Non-pigmented ciliary epithelial cell (primary cell): ENCODE data around the gene MCM5.
"Not testable (repeated sequence)": the region's sequence is repeated elsewhere in the genome, so short reads cannot be mapped to it uniquely, and the experiment has no call there.

Experiments used
- DNase-seq: peaks from one replicate; pipeline ENCODE4 v3.0.0-alpha.2; 2010; ENCODE audit warnings: low read depth

The MCM5 gene

DNA sequence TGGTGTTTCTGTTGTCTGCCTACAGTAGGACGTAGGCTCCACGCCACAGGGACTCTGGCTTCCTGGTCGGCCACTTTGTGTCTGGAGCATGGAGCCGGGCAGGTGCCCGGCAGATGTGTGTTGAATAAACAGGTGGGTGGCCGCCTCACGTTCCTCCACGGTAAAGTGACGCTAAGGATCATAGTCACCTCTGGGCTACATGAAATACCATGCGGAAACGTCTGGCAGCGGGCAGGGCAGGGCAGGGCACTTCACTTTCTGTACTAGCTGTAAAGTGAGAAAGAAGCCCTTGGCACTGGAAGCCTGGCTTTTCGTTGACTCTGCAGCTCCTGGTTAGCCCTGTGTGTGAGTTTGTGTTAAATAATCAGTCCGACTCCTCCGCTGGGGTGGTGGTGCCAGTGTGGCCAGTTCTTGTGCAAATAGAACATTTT lies 52.4 kb downstream of the MCM5 start:
- no peak for DNase-seq

DNA sequence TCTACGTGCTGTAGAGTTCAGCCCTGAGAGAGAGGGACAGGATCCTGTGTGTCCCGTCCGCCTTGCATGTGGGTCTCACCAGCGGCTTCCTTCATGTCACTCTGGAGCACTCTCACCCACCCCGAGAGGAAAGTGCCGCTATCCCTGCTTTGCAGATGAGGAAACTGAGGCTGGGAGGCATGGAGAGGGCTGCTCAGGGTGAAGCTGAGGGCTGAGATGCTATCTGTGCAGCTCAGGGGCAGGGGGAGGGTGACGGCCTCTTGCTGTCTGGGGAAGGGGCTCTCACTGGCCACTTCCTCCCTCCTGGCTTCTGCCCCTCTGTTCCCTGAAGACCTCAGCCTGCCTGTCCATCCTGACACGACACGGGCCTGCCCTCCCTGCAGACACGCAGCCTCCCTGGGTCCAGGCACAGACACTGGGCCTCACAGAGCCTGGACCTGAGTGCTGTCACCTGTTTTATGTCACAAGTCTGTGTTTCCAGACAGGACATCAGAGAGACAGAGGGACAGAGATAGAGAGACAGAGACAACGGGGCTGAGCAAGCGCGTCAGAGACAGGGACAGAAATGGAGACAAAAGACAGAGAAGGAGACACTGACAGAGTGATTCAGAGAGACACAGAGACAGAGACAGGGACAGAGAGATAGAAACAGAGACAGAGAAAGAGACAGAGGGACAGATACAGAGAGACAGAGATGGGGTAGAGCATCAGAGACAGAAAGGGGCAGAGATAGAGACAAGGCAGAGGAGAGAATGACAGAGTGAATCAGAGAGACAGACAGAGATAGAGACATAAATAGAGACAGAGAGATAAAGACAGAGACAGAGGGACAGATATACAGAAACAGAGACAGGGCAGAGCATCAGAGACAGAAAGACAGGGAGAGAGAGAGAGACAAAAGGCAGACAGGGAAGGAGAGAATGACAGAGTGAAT lies 53.1 kb downstream of the MCM5 start:
- no peak for DNase-seq

DNA sequence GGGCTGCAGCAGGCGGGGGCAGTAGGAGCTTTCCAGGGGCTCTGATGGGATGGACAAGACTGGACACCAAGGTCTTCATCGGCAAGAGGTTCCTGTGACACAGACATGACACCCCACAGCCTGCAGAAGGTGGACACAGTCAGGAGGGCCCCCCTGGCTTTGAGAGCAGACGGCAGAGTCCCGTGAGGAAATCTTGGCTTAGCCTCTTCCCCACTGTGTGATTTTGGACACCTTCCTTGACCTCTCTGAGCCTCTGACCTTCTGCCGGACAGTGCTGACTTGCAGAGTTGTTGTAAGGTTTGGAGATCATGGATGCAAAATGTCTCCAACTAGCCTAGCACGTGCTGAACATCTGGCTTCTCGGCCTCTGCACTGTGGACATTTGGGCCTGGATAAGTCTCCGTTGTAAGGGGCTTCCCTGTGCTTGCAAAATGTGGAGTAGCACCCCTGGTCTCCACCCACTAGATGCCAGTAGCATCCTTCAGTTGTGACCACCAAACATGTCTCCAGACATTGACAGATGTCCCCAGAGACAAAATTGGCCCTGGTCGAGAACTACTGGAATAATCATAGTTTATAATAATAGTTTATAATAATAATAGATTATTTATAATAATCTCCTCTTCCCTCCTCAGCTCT lies 54.6 kb downstream of the MCM5 start:
- DNase-seq, result no peak

DNA sequence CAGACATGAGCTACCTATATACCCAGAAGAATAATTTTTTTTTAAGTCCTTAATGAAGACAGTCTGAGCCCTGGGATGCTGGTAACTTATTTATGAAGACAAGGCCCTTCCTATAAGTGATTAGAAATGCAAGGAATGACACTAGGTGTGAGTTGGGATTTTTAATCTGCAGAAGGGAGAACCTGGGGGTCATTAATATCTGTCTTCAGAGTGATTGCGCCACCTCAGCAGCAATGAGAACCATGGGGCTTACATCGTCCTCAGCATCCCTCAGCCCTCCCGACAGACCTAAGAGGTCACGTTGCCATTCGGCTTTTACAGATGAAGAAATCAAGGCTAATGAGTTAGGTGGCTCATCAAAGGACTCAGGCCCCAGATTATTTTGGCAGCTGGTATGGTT lies 55.6 kb downstream of the MCM5 start:
- DNase-seq, result no peak

DNA sequence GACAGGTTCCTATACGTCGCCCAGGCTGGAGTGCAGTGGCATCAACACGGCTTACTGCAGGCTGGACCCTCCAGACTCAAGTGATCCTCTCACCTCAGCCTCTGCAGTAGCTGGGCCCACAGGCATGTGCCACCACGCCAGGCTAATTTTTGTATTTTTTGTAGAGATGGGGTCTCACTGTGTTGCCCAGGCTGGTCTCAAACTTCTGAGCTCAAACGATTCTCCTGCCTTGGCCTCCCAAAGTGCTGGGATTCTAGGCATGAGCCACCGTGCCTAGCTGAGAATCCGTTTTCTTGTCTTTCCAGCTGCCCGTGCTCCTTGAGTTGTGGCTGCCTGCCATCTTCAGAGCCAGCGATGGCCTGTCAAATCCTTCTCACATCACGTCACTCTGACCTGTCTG lies 56.8 kb downstream of the MCM5 start:
- DNase-seq, result no peak

DNA sequence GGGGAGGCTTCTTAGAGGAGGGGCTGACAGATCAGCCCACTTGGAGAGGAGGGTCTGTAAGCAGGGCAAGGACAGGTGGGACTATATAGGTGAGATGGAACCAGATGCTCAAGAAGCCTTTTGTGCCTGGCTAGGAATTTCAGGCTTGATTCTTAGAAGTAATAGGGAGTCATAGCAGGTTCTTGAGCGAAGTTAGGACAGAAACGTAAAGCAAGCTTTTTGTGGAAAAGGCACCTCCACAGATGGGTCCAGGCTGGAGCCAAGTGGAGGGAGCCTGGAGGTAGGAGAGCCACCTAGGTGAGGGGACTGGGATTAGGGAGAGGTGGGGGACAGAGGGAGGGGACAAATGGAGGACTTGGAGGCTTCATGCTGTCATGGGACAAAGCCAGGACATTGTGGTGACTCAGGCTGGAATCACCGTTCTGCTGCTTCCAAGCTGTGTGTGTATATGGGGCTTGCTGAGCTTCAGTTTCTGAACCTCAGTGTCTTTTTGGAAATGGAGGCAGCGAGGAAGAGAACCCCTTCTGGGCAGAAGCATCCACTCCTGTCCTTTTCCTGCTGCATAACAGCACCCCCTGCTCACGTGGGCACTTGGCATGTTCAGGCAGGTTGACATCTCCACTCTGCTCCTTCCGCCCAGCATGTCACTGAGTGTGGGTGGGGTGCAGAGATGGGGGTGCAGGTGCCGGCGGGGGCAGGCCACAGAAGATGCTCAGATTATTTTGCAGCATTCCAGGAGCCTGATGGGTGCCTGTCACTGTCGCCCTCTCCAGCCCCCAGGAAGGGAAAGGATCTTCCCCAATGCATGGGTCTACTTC lies 58.0 kb downstream of the MCM5 start:
- DNase-seq, result no peak

DNA sequence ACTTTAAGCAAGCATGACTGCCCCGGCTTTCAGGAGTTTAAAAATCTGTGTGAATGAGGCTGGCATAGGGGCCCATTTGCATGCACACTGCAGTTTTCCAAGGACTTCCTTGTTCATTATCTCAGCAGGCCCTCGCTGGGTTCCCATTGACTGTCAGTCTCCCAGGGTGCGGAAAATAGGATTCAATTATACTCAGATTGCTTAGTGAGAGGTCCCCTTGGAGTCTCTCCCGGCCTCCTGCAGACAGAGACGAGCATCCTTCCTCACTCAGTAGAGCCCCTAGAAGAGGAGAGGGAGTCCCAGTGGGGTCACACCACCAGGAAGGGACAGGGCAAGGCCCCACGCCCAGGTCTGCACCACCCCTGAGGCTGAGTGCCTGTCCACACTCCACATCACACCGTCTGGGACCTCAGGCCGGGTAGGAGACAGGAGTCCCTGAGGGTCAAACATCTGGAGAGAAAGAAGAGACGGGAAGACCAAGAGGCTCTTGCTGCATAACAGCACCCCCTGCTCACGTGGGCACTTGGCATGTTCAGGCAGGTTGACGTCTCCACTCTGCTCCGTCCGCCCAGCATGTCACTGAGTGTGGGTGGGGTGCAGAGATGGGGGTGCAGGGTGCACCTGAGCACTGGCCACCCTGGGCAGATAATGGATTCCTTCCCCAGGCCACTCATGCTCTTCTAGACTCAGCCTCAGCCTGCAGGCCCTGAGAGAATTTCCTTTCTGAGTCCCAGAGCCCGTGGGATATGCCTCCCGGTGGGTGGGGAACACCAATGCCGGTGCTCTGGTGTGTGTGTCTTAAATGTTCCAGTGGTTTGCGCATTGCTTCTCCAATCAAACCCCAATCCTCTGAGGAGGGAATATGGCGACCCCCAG lies 58.8 kb downstream of the MCM5 start:
- no peak for DNase-seq

DNA sequence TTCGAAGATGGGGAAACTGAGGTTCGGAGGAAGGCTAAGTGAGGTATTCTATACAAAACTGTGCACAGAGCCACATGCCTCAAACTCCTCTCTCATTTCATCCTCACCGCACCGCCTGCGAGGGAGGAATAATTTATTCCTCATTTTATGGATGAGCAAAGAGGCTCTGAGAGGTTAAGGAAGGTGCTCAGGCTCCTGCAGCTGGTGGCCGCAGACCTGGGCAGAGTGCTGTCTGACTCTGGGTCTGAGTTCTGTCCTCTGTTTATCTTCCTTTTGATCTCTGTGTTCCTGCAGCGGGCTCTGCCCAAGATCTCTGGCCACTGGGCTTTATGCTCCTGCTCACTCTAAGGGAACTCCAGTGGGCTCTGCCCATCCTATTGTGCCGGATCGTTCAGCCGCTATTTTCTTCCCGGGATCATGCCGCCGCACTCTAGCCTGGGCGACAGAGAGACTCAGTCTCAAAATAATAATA lies 59.5 kb downstream of the MCM5 start:
- no peak for DNase-seq

DNA sequence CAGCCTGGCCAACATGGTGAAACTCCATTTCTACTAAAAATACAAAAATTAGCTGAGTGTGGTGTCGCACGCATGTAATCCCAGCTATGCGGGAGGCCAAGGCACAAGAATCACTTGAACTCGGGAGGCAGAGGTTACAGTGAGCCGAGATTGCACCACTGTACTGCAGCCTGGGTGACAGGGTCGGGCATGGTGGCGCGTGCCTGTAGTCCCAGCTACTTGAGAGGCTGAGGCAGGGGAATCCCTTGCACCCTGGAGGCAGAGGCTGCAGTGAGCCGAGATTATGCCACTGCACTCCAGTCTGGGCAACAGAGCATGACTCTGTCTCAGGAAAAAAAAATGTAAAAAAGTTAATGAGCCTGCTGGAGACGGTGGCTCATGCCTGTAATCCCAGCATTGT lies 60.0 kb downstream of the MCM5 start:
- not testable (repeated sequence) for DNase-seq

DNA sequence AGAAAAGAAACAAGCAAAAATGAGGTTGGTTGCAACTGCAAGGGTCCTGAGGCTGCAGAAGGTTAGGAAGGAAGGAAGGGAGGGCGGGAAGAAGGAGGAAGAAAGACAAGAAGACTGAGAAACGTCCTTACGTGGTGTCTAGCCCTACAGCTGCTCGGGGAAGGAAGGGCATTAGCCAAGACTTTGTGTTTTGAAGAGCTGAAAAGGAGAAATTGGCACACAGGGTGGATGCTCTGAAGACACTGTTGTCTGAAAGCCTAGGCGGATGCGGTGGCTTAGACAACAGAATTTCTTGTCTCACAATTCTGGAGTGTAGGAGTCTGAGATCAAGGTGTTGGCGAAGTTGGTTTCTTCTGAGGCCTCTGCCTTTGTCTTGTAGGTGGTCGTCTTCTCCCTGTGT lies 60.7 kb downstream of the MCM5 start:
- no peak for DNase-seq

DNA sequence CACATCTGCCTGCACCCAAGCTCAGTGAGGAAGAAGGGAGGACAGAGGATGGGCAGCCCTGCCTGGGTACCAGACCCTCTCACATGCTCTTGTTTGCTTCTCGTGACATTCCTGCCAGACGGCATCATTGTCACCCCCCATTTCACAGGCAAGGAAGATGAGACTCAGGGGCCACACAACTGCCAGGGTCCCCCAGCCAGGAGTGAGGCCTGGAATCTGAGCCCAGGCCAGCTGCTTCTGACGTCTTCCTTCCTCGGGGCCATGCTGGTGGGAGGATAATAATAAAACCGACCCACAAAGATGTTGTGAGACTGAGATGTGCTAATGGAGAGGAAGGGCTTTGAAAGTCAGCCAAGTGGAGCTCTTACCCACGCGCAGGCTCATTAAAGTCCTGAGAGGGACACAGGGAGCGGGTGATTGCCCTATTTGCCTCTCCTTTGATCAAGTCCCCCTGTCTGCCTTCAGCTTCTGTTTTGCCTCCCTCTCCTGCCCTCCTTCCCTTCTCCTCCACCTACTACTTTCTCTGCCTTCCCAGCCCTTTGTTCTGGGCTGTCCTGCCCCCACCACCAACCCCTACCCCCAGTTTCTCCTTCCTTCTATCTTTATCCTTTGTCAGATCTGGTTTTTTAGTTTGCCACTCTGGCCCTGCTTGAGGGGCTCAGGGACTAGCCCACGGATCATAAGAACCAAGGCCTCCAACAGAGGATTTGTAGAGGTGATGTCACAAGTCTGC lies 62.7 kb downstream of the MCM5 start:
- no peak for DNase-seq

DNA sequence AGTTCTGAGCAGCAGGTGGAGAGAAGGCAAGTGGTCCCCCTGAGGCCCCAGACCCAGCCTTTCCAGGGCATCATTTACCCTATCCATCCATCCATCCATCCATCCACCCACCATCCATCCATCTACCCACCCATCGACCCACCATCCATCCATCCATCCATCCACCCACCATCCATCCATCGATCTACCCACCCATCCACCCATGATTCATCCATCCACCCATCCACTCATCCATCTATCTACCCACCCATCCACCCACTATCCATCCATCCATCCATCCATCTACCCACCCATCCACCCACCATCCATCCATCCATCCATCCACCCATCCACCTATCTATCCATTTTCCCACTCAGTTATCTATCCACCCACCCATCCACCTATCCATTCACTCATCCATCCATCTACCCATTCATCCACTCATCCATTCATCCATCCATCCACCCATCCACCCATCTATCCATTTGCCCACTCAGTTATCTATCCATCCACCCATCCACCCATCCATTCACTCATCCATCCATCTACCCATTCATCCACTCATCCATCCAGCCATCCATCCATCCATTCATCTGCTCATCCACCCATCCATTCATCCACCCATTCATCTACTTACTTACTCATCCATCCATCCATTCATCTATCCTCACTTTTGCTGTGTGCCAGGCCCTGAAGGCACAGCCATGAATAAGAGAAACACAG lies 63.4 kb downstream of the MCM5 start:
- DNase-seq, result no peak

DNA sequence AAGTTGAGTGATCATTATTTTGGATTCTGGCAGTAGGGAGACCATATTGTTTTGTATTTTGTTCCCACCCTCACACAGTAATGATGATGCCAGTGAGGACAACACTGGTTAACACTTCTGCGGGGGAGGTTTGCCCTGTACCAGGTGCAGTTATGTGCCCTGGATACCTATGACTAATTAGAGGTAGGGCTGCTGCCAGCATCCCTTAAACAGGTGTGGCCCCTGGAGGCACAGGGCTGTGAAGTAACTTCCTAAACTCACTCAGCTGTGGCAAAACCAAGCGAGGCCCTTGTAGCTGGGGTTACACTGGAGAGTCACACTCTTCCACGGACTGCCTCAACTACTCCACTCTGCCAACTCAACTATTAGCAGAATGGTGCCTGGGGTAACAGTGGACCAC lies 64.5 kb downstream of the MCM5 start:
- DNase-seq, result no peak

DNA sequence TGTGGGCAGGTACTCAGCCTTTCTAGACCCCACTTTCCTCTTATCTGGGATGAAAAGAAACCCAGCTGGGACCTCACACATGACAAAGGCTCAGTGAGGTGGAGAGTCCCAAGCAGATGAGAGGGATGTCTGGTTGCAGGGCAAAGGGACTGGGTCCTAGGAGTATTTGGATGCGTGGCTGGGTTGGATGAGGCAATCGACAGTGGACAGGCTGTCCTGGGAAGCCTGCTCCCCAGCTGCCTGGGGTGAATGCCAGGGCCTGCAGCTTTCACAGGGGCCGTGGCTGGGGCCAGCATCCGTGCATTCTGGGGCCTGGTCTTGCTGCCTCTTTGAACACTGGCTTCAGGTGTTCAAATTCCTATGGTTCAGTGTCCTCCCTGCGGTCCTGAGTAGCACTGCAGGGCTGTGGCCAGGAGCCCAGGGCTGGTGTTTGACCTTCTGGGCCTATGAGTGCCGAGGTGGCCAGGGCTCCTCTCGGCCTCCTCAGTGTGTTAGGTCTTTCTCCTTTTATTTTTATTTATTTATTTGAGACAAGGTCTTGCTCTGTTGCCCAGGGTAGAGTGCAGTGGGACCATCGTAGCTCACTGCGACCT lies 65.3 kb downstream of the MCM5 start:
- no peak for DNase-seq

DNA sequence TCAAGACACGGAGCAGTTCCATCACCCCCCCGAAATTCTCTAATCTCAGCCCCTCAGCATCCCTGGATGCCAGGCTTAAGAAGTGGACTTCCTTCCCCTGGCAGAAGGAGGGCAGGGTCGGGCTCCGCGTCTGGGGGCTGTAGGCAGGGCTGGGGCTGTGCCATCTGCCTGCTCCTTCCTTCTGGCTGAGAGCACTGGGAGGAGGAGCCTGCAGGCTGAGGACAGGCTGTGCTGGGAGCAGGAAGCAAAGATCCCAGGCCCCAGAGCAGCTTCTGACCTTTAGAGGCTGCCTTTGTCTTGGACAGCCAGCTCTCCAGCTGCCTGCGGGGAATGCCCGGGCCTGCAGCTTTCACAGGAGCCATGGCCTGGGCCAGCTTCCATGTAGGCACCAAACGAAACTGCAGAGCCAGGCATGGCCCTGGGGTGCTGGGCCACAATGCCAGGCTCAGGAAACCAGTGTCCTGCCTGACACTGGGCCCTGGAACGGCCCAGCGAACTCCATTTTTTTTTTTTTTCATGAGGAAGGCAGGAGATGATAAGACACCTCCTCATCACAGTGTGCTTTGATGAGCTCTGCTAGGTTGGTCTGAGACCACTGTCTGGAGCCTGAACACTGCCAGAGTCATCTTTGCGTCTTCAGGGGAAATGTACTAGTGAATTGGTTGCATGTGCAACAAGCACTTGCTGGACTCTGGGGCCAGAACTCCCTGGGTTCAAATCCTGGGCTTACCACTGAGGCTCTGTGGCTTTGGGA lies 67.9 kb downstream of the MCM5 start:
- DNase-seq, result no peak

DNA sequence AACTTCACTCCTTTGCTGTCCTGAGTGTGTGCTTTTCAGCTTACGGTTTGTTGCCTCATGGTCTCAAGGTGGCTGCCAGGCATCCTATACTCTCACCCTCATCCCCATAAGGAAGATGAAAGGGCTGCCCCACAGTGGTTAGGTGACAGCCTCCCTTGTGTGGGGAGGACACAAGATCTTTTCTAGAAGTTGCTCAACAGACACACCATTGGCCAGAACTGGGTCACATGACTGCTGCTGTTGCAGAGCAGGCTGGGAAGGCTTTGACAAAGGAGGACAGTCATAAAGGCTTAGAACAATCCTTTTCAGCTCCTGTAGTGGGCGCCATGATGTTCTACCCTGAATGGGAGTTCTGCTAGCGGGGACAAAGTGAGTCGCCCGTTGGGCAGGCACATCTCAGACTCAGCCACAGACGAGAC lies 71.0 kb downstream of the MCM5 start:
- DNase-seq, result no peak

DNA sequence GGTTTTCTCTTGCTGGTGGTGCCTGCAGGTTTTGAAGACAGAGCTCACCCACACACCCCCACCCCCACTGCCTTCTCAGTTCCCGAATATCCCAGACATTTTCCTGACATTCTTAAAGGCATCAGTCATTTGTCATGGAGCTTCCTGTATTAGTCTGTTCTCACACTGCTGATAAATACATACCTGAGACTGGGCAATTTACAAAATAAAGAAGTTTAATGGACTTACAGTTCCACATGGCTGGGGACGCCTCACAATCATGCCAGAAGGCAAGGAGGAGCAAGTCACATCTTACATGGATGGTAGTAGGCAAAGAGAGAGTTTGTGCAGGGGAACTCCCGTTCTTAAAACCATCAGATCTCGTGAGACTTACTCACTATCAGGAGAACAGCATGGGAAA lies 71.6 kb downstream of the MCM5 start:
- DNase-seq, result not testable (repeated sequence)

DNA sequence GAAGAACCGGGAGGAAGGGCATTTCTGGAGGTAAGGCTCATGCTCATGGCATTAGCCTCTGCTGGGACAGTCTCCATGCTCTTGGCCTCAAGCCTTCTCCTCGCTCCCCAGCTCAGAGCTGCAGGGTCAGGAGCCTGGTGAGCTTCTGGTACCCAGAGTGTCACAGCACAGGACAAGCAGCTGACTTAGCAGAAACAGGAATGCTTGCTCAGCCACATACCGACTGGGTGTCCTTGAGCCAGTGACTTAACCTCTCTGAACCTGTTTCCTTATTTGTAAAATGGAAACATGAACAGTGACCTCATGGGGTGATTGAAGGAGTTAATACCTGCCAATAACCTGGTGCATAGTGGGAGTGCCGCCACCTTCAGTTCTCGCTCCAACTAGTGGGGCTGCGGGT lies 72.5 kb downstream of the MCM5 start:
- DNase-seq, result no peak

DNA sequence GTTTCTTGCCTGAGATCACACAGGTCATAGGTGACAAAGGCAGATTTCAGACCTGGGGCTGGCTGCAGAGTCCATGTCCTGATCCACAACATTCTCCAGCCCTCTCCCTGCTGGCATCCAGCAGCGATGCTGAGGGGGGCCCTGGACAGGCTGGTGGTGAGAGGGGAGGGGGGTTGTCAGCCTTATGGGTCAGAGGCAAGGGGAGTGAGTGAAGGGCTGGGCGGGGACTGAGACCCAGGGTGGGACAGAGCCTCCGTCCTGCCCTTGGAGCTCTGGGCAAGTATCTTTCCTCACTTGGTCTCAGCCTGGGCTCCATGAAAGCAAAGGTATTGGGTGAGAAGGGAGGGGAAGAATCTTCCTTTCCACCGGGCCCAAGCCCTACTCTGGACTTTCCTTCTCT lies 74.0 kb downstream of the MCM5 start:
- no peak for DNase-seq
